HepG2 (cell line): Measurements from ENCODE around the gene HMCN2. TPM values are rescaled to one million over a fixed set of nuclear protein-coding genes. Genes with fewer than 3 reads are reported as not detected.

Experiments
- ATAC-seq: fragments of 200-7000 bp; cut with Tn5 transposase; 3 replicates; pipeline ENCODE4 v1.9.1; 2020; ENCODE audit warnings: mild to moderate bottlenecking, moderate library complexity
- BruUV-seq: library from RNA; stranded (reverse); fragments of 400-500 nt; replicated peaks from 2 replicates; lab custom pipeline; 2021; lab: Mats Ljungman, UMichigan
- CTCF ChIA-PET: fragments of 300-600 bp; formaldehyde crosslinking; extraction: SDS; loops from one replicate; lab custom pipeline; 2021; ENCODE audit warnings: low total read pairs, inconsistent platforms, low intra/inter-chr PET ratio; lab: Yijun Ruan, JAX
- POLR2A ChIA-PET: fragments of 350-600 bp; sonication (Branson Sonifier 250); formaldehyde crosslinking; loops from one replicate; lab custom pipeline; 2020; ENCODE audit warnings: antibody characterized with exemption, inconsistent platforms; lab: Yijun Ruan, JAX
- DNase-seq: peaks from one replicate; pipeline ENCODE4 v3.0.0-alpha.2; 2015; ENCODE audit warnings: low spot score
- FAIRE-seq: peaks from 3 replicates; lab custom pipeline; 2011; peaks lifted over from hg19 to GRCh38; lab: Jason Lieb, UNC
- H2AFZ ChIP-seq: one replicate; pipeline ENCODE4 v1.6.1; 2011; ENCODE audit warnings: low read length, inconsistent platforms
- H3K27ac ChIP-seq: fragments of 300-600 bp; 3 replicates; pipeline ENCODE4 v1.8.0; 2011; ENCODE audit warnings: mixed run types, mild to moderate bottlenecking, mixed read lengths, low read length, inconsistent platforms; ENCODE audit not compliant: insufficient read depth; ENCODE audit errors: extremely low read length
- H3K27me3 ChIP-seq, 2 experiments: fragments of 200-600 bp in 1 of 2; 2 replicates in 1 of 2; 3 replicates in 1 of 2; pipeline versions ENCODE4 v1.6.0 to v1.8.0; 2011; ENCODE audit warnings: low read length in 2 of 2, mild to moderate bottlenecking in 2 of 2, moderate library complexity in 2 of 2, inconsistent platforms in 1 of 2; ENCODE audit not compliant: insufficient read depth in 2 of 2, control insufficient read depth in 1 of 2
- H3K36me3 ChIP-seq, 2 experiments: fragments of 200-600 bp in 1 of 2; replicated peaks in 1 of 2; 2 replicates in 1 of 2; 3 replicates in 1 of 2; pipeline versions ENCODE4 v1.5.1 to v1.8.0; 2011; ENCODE audit warnings: low read length in 2 of 2, inconsistent platforms in 1 of 2; ENCODE audit not compliant: insufficient read depth in 2 of 2, control insufficient read depth in 1 of 2
- H3K4me1 ChIP-seq: 2 replicates; pipeline ENCODE4 v1.5.1; 2012; ENCODE audit warnings: low read length, inconsistent platforms; ENCODE audit not compliant: insufficient read depth
- H3K4me2 ChIP-seq: 2 replicates; pipeline ENCODE4 v1.6.0; 2011; ENCODE audit warnings: low read depth, low read length, inconsistent platforms
- H3K4me3 ChIP-seq, 3 experiments: fragments of 200-600 bp in 1 of 3; sonication (generic), shearing (Covaris generic) in 1 of 3; replicated peaks in 1 of 3; 2 replicates each; pipeline ENCODE4 v1.5.1; 2011 to 2016; ENCODE audit warnings: low read length in 3 of 3, inconsistent platforms in 2 of 3, low read depth in 2 of 3, mild to moderate bottlenecking in 2 of 3, control low read depth in 1 of 3, mixed read lengths in 1 of 3; ENCODE audit not compliant: insufficient read depth in 1 of 3
- H3K79me2 ChIP-seq: one replicate; pipeline ENCODE4 v1.6.1; 2011; ENCODE audit warnings: low read length, inconsistent platforms; ENCODE audit not compliant: insufficient read depth
- H3K9ac ChIP-seq: 2 replicates; pipeline ENCODE4 v1.6.0; 2011; ENCODE audit warnings: mild to moderate bottlenecking, low read depth, low read length, inconsistent platforms; ENCODE audit not compliant: insufficient read depth
- H3K9me3 ChIP-seq: 2 replicates; pipeline ENCODE4 v1.5.1; 2012; ENCODE audit warnings: mild to moderate bottlenecking, low read length
- H4K20me1 ChIP-seq: 2 replicates; pipeline ENCODE4 v1.6.0; 2011; ENCODE audit warnings: inconsistent platforms, mild to moderate bottlenecking, low read length, moderate library complexity; ENCODE audit not compliant: insufficient read depth
- AFF4 ChIP-seq: sonication (generic); formaldehyde crosslinking; IDR thresholded peaks from 2 replicates; pipeline ENCODE4 v1.4.0; 2020; ENCODE audit warnings: missing genetic modification reagents
- ARHGAP35 ChIP-seq: sonication (generic); formaldehyde crosslinking; IDR thresholded peaks from 2 replicates; pipeline ENCODE4 v1.9.0; 2022; ENCODE audit warnings: mild to moderate bottlenecking, inconsistent platforms, moderate library complexity, missing genetic modification reagents, borderline replicate concordance
- ASH2L ChIP-seq: fragments of 300-600, 200-600 bp; sonication (generic); IDR thresholded peaks from 2 replicates; pipeline ENCODE4 v1.7.0; 2017; ENCODE audit warnings: low read depth, mild to moderate bottlenecking, moderate library complexity, mixed read lengths, low read length; ENCODE audit not compliant: insufficient read length
- ATF5 ChIP-seq: sonication (generic); formaldehyde crosslinking; IDR thresholded peaks from 2 replicates; pipeline ENCODE4 v1.4.0; 2020; ENCODE audit warnings: mild to moderate bottlenecking, low read depth, missing genetic modification reagents
- JARID2 ChIP-seq: sonication (generic); formaldehyde crosslinking; IDR thresholded peaks from 2 replicates; pipeline ENCODE4 v1.8.1; 2023; ENCODE audit warnings: missing genetic modification reagents, inconsistent platforms; ENCODE audit not compliant: insufficient replicate concordance
- MLLT10 ChIP-seq: sonication (generic); formaldehyde crosslinking; IDR thresholded peaks from 2 replicates; pipeline ENCODE4 v1.4.0; 2020; ENCODE audit warnings: missing genetic modification reagents
- REL ChIP-seq: sonication (generic); formaldehyde crosslinking; conservative IDR thresholded peaks from 2 replicates; pipeline ENCODE4 v1.8.0; 2022; ENCODE audit warnings: mild to moderate bottlenecking, missing genetic modification reagents, moderate library complexity
- ZBTB38 ChIP-seq: sonication (generic); formaldehyde crosslinking; IDR thresholded peaks from 2 replicates; pipeline ENCODE4 v1.5.1; 2020; ENCODE audit warnings: mild to moderate bottlenecking, missing genetic modification reagents
- ZNF33A ChIP-seq: sonication (generic); formaldehyde crosslinking; IDR thresholded peaks from 2 replicates; pipeline ENCODE4 v1.5.1; 2020; ENCODE audit warnings: missing genetic modification reagents, mild to moderate bottlenecking, moderate library complexity, borderline replicate concordance
- ZNF7 ChIP-seq: IDR thresholded peaks from 2 replicates; pipeline ENCODE4 v1.6.1; 2016; ENCODE audit warnings: missing biosample characterization, missing genetic modification reagents
- ZSCAN25 ChIP-seq: sonication (generic); formaldehyde crosslinking; IDR thresholded peaks from 2 replicates; pipeline ENCODE4 v1.8.0; 2022; ENCODE audit warnings: mild to moderate bottlenecking, missing genetic modification reagents
- WGBS: methylation state at CpG from one replicate; pipeline ENCODE4 v1.1.6; 2017; ENCODE audit warnings: low lambda C conversion rate; 5-methylcytosine and 5-hydroxymethylcytosine counted together
- in situ Hi-C: cut with HindIII; loops from 2 replicates; pipeline ENCODE4 v1.10.0; 2017; ENCODE audit warnings: low pct_unique_long_range_greater_than_20kb; ENCODE audit not compliant: extremely low pct_ligation_motif_present
- intact Hi-C: fragments of 100-400 bp; cut with micrococcal nuclease; formaldehyde crosslinking; loops from one replicate; pipeline ENCODE4 v1.10.0; 2022; ENCODE audit not compliant: unreplicated experiment
- polyA plus RNA-seq, 8 experiments: library from polyadenylated mRNA; depleted of rRNA in 3 of 8; stranded (reverse) in 7 of 8; unstranded in 1 of 8; fragments of >200 nt; fragmentation: Illumina TruSeq in 4 of 8; extraction: Trizol in 4 of 8; gene quantifications; 2 replicates each; pipeline versions ENCODE4 v1.2.1 to v1.2.3, GENCODE V29; 2011 to 2016; ENCODE audit warnings: low read depth in 4 of 8, missing spikeins in 1 of 8, mixed read lengths in 1 of 8; ENCODE audit not compliant: insufficient read depth in 1 of 8
- total RNA-seq, 5 experiments: library from RNA; depleted of rRNA; stranded (reverse); fragments of >200 nt; fragmentation: Illumina TruSeq; extraction: Trizol; gene quantifications; 2 replicates each; pipeline ENCODE4 v1.2.3, GENCODE V29; 2016; ENCODE audit warnings: low read depth in 1 of 5

Gene HMCN2
- total and polyA plus RNA-seq, 2 of the 13 experiments (the other 11 are each of a cell fraction or from before 2014, with no cell fraction given) = 0.09 TPM; not detected in 1

GRCh38 chr9:130230631-130231030 lies 34.9 kb upstream of the HMCN2 start (continued):
- TF ChIP-seq ZNF33A (CRISPR knock-in tag) (no peak), ARHGAP35 (CRISPR knock-in tag) (no peak)

GRCh38 chr9:130232899-130233586 lies 32.5 kb upstream of the HMCN2 start:
- no peak overlapping the region for H3K4me3 ChIP-seq
- no TSS peak for BruUV-seq
- intact Hi-C loops = no loop called here
- H3K9me3 ChIP-seq = peaks cover 1% of the 10 kb centered on the region; the same call in 1 of the 2 replicates
- ATAC-seq = no peak
- H3K4me1 ChIP-seq = peaks cover 3% of the 10 kb centered on the region; the same call in 1 of the 2 replicates
- CTCF ChIA-PET = no interaction called here
- no peaks in the 10 kb centered on the region for H3K79me2 ChIP-seq
- no peak overlapping the region for H3K27ac ChIP-seq
- H2AFZ ChIP-seq = no peak overlapping the region
- H4K20me1 ChIP-seq = no peaks in the 10 kb centered on the region
- TF ChIP-seq AFF4 (no peak), ZSCAN25 (CRISPR knock-in tag) (peak; percentile 70; the same call in 1 of the 2 replicates), JARID2 (CRISPR knock-in tag) (no peak), REL (CRISPR knock-in tag) (no peak), ASH2L (no peak), MLLT10 (no peak), ATF5 (CRISPR knock-in tag) (no peak), ZBTB38 (0 out of 2 replicates have a peak, but pooled peaks have one; percentile 22), ZNF7 (CRISPR knock-in tag) (no peak)
- TF ChIP-seq, all 625 proteins: peak for 2
- no peaks in the 10 kb centered on the region for H3K27me3 ChIP-seq
- no peaks in the 10 kb centered on the region for H3K36me3 ChIP-seq
- H3K9ac ChIP-seq = no peak overlapping the region
- FAIRE-seq (no peak), DNase-seq (no peak)
- in situ Hi-C loops = no loop called here
- WGBS = 84% methylated on average over 27 of the region's 27 CpGs
- POLR2A ChIA-PET = no interaction called here
- H3K4me2 ChIP-seq = no peak overlapping the region
